ENCODE data around the gene REN. TPM values are rescaled to one million over a fixed set of nuclear protein-coding genes. Genes with fewer than 3 reads are reported as not detected.
A peak's percentile ranks its signal among the peaks of the same experiment; 100 is the strongest.

The REN gene
- total and polyA plus RNA-seq, 2 of the 13 experiments (the other 11 are each of a cell fraction or from before 2014, with no cell fraction given) = not detected

- no peak; the same call in 1 of the 2 replicates for TF ChIP-seq ZGPAT (CRISPR knock-in tag; IDR thresholded peaks at IDR 0.05)
- TF ChIP-seq BCLAF1 (IDR thresholded peaks at IDR 0.05) = no peak
- TF ChIP-seq UBTF (CRISPR knock-in tag; IDR thresholded peaks at IDR 0.05) = peak; percentile 30; the same call in 1 of the 2 replicates
- no peak for TF ChIP-seq TAF15 (IDR thresholded peaks at IDR 0.05; ENCODE audit: low read depth, low read length, poor library complexity, severe bottlenecking)
- no peak for TF ChIP-seq LBX2 (CRISPR knock-in tag; IDR thresholded peaks at IDR 0.05; ENCODE audit: borderline replicate concordance)
- 0 out of 2 replicates have a peak, but pooled peaks have one; percentile 66 for TF ChIP-seq ZNF546 (CRISPR knock-in tag; conservative IDR thresholded peaks at IDR 0.05)
- no peak for TF ChIP-seq POLR2G (IDR thresholded peaks at IDR 0.05; ENCODE audit: low read depth, low read length)
- 0 out of 2 replicates have a peak, but pooled peaks have one; percentile 59 for TF ChIP-seq ZSCAN21 (CRISPR knock-in tag; IDR thresholded peaks at IDR 0.05; ENCODE audit: borderline replicate concordance)
- no peak for TF ChIP-seq KMT2B (CRISPR knock-in tag; IDR thresholded peaks at IDR 0.05)
- peak; percentile 21; the same call in 1 of the 2 replicates for TF ChIP-seq ZNF609 (CRISPR knock-in tag; IDR thresholded peaks at IDR 0.05; ENCODE audit: borderline replicate concordance)
- TF ChIP-seq NR2F6 (IDR thresholded peaks at IDR 0.05) = no peak
- TF ChIP-seq NR2F6 (CRISPR knock-in tag; IDR thresholded peaks at IDR 0.05) = no peak
- TF ChIP-seq MTA1 (CRISPR knock-in tag; IDR thresholded peaks at IDR 0.05; ENCODE audit: borderline replicate concordance) = no peak
- no peak for TF ChIP-seq BRF2 (CRISPR knock-in tag; IDR thresholded peaks at IDR 0.05)
Measured at GRCh38 chr1:204151552-204152309, 14.4 kb downstream of the REN start, which contains the start of gene ETNK2 (continued).

Measured in HepG2 (cell line).